ENCODE results near the gene GPRIN3.

DNA sequence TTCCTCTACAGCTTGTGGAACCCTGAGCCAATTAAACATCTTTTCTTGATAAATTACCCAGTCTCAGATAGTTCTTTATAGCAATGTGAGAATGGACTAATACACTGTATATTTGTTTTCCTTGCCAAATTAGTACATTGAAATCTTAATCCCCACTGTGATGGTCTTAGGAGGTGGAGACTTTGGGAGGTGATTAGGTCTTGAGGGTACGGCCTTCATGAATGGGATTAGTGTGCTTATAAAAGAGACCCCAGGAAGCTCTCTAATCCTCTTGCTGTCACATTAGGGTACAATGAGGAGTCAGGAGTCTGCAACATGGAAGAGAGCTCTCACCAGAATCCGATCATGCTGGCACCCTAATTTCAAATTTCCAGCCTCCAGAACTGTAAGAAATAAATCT is 109.7 kb downstream of the GPRIN3 start:
- TF ChIP-seq EZH2 (IDR thresholded peaks at IDR 0.05; ENCODE audit: insufficient read depth, low read length) (no peak), CTCF (IDR thresholded peaks at IDR 0.05; ENCODE audit: insufficient read depth, low read depth, low read length) (no peak)

Data from astrocyte (in vitro differentiated cells and primary cell).